Measurements from ENCODE around the gene PREX1. TPM values are rescaled to one million over a fixed set of nuclear protein-coding genes. Genes with fewer than 3 reads are reported as not detected.

Gene PREX1
- total and polyA plus RNA-seq, 2 experiments from 2014 or later = 4.5 to 12.5 TPM

DNA sequence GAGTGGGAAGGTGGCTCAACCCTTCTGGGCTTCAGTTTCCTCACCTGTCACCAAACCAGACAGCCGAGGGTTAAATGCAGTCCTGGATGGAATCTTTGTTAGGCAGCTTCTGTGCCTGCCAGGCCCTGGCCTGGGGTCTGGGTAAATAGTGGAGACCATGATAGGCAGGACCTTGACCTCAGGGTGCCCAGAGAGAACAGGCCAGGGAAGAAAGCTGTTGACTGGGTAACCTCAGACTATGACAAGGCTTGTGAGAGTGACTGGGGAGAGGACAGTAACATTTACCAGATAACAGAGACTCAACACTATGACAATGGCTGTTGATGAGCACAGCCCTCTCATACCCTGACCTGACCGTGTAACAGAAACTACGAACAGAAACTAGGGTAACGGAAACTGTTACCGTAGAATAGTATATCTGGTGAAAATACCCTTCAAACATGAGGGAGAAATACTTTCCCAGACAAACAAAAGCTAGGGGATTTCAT is 218.3 kb downstream of the PREX1 start:
- Histone ChIP-seq H3K36me3 (no peaks in the 10 kb centered on the region), H3K9me3 (ENCODE audit: low read depth) (no peaks in the 10 kb centered on the region), H3K4me1 (ENCODE audit: low read depth) (peaks cover 3% of the 10 kb centered on the region), H3K27ac (no peak overlapping the region), H3K27me3 (no peaks in the 10 kb centered on the region), H3K4me3 (no peak overlapping the region)
- DNase-seq (ENCODE audit: low read depth in 1 of 2, low spot score in 1 of 2) = no peak
- TF ChIP-seq, protein P1, sequence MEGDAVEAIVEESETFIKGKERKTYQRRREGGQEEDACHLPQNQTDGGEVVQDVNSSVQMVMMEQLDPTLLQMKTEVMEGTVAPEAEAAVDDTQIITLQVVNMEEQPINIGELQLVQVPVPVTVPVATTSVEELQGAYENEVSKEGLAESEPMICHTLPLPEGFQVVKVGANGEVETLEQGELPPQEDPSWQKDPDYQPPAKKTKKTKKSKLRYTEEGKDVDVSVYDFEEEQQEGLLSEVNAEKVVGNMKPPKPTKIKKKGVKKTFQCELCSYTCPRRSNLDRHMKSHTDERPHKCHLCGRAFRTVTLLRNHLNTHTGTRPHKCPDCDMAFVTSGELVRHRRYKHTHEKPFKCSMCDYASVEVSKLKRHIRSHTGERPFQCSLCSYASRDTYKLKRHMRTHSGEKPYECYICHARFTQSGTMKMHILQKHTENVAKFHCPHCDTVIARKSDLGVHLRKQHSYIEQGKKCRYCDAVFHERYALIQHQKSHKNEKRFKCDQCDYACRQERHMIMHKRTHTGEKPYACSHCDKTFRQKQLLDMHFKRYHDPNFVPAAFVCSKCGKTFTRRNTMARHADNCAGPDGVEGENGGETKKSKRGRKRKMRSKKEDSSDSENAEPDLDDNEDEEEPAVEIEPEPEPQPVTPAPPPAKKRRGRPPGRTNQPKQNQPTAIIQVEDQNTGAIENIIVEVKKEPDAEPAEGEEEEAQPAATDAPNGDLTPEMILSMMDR (IDR thresholded peaks at IDR 0.05; ENCODE audit: low read depth, low read length) = no peak

DNA sequence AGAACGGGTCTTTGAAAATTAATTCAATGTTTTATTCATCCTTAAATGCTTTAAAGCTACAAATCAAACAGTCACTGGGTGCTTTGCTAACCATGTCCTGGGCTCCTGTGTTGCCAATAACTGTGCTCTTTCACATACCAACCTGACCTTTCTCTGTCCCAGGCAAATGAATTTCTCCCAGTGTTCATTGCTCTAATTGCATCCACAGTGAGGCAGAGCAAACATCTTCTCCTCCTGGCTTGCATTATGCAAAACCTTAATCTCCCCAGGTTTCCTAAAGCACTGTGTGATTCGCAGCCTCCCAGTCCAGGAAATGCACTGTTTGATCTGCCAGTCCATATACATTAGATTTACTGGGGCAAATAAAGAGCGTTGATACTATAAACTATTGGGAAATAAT is 219.0 kb downstream of the PREX1 start:
- Histone ChIP-seq H3K27me3 (no peaks in the 10 kb centered on the region), H3K4me3 (no peak overlapping the region), H3K27ac (no peak overlapping the region), H3K4me1 (ENCODE audit: low read depth) (peaks cover 3% of the 10 kb centered on the region), H3K36me3 (no peaks in the 10 kb centered on the region), H3K9me3 (ENCODE audit: low read depth) (no peaks in the 10 kb centered on the region)
- TF ChIP-seq, protein P1 (IDR thresholded peaks at IDR 0.05; ENCODE audit: low read depth, low read length) = no peak
- no peak for DNase-seq (ENCODE audit: low read depth in 1 of 2, low spot score in 1 of 2)

DNA sequence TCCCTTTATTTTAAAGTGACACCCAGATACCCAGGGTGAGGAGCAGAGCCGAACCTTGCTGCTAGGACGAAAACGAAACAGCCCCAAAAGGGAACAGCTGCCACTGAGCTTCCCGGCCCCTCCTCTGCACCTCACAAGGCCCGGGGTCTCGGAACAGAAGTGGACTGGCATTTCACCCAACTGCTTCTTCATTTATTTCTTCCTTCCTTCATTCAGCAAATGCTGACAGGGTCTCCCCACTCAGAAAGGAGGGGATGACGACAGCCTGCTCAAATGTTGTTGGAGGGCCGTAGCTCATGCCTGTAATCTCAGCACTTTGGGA is 220.3 kb downstream of the PREX1 start:
- no peaks in the 10 kb centered on the region for H3K36me3 ChIP-seq
- peaks cover 3% of the 10 kb centered on the region for H3K4me1 ChIP-seq (ENCODE audit: low read depth)
- H3K27me3 ChIP-seq = no peaks in the 10 kb centered on the region
- DNase-seq (ENCODE audit: low read depth in 1 of 2, low spot score in 1 of 2) = no peak
- no peaks in the 10 kb centered on the region for H3K9me3 ChIP-seq (ENCODE audit: low read depth)
- no peak overlapping the region for H3K27ac ChIP-seq
- TF ChIP-seq, protein P1 (IDR thresholded peaks at IDR 0.05; ENCODE audit: low read depth, low read length) = no peak
- H3K4me3 ChIP-seq = no peak overlapping the region

DNA sequence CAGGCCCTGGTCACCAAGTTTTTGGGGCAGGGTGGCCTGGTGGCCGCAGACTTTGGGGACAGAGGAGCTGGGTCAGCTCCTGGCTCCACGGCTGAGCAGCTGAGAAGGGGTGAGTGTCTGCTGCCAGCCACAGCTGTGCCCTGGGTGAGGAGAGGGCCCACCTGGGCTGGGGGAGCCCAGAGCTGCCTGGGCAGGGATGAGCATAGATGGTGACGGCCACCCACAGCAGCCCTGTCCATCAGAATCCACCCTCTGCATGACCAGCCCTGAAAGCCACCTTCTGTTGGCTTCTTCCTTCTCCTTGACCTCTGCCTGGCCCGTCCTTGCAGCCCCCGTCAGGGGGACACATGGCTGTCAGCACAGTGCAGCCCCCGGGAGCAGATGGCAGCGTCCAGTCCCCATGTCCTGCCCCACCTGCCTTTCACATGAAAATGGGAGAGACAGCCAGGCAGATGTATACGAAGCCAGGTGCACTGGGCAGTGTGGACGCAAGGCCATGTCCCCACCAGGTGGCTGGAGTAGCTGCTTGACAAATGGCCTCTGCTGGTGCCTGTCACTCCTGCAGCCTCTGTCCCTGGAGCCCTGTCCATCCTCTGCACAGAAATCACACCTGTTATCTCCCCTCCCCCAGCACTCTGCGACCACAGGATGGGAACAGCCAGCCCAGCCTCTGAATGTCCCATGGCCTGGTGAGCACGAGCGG is 220.8 kb downstream of the PREX1 start:
- Histone ChIP-seq H3K36me3 (no peaks in the 10 kb centered on the region), H3K27ac (no peak overlapping the region), H3K4me1 (ENCODE audit: low read depth) (peaks cover 3% of the 10 kb centered on the region), H3K27me3 (no peaks in the 10 kb centered on the region), H3K9me3 (ENCODE audit: low read depth) (no peaks in the 10 kb centered on the region), H3K4me3 (no peak overlapping the region)
- TF ChIP-seq, protein P1 (IDR thresholded peaks at IDR 0.05; ENCODE audit: low read depth, low read length) = no peak
- no peak for DNase-seq (ENCODE audit: low read depth in 1 of 2, low spot score in 1 of 2)

DNA sequence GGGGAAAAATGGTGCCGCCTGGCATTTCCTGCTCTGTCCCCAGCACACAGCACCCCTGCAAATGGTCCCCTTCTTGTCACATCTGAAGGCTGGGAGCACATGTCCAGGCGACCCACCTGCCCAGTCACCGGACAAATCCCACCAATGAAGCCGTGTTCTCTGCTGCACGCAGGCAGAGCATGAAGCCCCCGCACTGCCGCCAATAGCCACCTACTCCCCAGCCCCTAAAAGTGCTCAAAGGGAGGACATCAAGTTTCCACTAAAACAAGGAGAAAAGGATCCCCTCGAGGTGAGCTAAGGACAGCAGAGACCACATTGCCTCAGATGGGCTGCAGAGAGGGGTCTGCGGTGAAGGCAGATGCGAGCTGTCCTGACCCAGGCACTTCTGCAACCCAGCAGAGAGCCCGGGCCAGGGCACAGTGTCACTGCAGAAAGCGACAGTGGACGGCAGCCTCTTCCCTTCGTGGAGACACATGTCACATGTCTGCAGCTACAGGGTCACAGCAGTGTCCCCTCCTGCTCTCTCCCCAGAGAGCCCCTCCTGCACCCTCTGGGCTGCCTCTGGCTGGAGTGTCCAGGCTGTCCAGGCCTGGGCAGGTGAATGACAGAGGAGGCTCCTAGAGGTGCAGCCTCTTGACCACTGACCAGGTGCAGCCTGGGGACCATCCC is 221.5 kb downstream of the PREX1 start:
- Histone ChIP-seq H3K36me3 (no peaks in the 10 kb centered on the region), H3K4me3 (no peak overlapping the region), H3K4me1 (ENCODE audit: low read depth) (peaks cover 3% of the 10 kb centered on the region), H3K27ac (no peak overlapping the region), H3K27me3 (no peaks in the 10 kb centered on the region), H3K9me3 (ENCODE audit: low read depth) (no peaks in the 10 kb centered on the region)
- TF ChIP-seq, protein P1 (IDR thresholded peaks at IDR 0.05; ENCODE audit: low read depth, low read length) = no peak
- no peak for DNase-seq (ENCODE audit: low read depth in 1 of 2, low spot score in 1 of 2)

Data from cardiac muscle cell (in vitro differentiated cells and primary cell).